Left ventricle myocardium inferior (tissue), 1 donor: ENCODE measurements around the gene EPHB1. TPM values are rescaled to one million over a fixed set of nuclear protein-coding genes. Genes with fewer than 3 reads are reported as not detected.

Experiments
- DNase-seq: peaks from one replicate; pipeline ENCODE4 v3.0.0-alpha.2; 2020
- H3K27ac ChIP-seq: fragments of 200-600 bp; replicated peaks from 2 replicates; pipeline ENCODE4 v1.8.0; 2021
- H3K27me3 ChIP-seq: fragments of 200-600 bp; 2 replicates; pipeline ENCODE4 v1.8.0; 2021; ENCODE audit warnings: low read depth
- H3K36me3 ChIP-seq: fragments of 200-600 bp; 2 replicates; pipeline ENCODE4 v1.8.0; 2021
- H3K4me1 ChIP-seq: fragments of 200-600 bp; 2 replicates; pipeline ENCODE4 v1.8.0; 2021
- H3K4me3 ChIP-seq: fragments of 200-600 bp; 2 replicates; pipeline ENCODE4 v1.8.0; 2021; ENCODE audit warnings: mild to moderate bottlenecking, moderate library complexity
- H3K9me3 ChIP-seq: fragments of 200-600 bp; replicated peaks from 2 replicates; pipeline ENCODE4 v1.8.0; 2021
- CTCF ChIP-seq: fragments of 200-600 bp; IDR thresholded peaks from 2 replicates; pipeline ENCODE4 v1.8.0; 2021; ENCODE audit warnings: antibody characterized with exemption, mild to moderate bottlenecking, borderline replicate concordance
- intact Hi-C: fragments of 100-400 bp; cut with micrococcal nuclease; formaldehyde crosslinking; loops from one replicate; pipeline ENCODE4 v1.11.0; 2022
- total RNA-seq: library from RNA; stranded (reverse); fragmentation: NEBNext Ultra II Directional; extraction: Animal tissue kit (Norgen Biotek cat#: 25700); gene quantifications from one replicate; pipeline ENCODE4 v1.2.1, GENCODE V29; 2021
- donor health status: DM: no; HTN: yes; CAD: no; lungs with severe emphysema.

EPHB1 gene
- total RNA-seq, 1 donor from 2014 or later = 1.3 TPM

- Histone ChIP-seq H3K27ac (no peak overlapping the region), H3K27me3 (peaks cover 3% of the 10 kb centered on the region), H3K4me3 (no peak overlapping the region), H3K36me3 (no peaks in the 10 kb centered on the region), H3K9me3 (peaks cover 9% of the 10 kb centered on the region), H3K4me1 (no peaks in the 10 kb centered on the region)
- DNase-seq = no peak
- intact Hi-C loops = no loop called here
- TF ChIP-seq CTCF = no peak
Observed at GRCh38 chr3:135009014-135009413, 214.0 kb downstream of the EPHB1 start.

GRCh38 chr3:135012101-135012500 is 217.0 kb downstream of the EPHB1 start:
- H3K27ac ChIP-seq = no peak overlapping the region
- no peak overlapping the region for H3K4me3 ChIP-seq
- peaks cover 3% of the 10 kb centered on the region for H3K27me3 ChIP-seq
- intact Hi-C loops = no loop called here
- H3K9me3 ChIP-seq = no peaks in the 10 kb centered on the region
- TF ChIP-seq CTCF = no peak
- no peak for DNase-seq
- H3K4me1 ChIP-seq = no peaks in the 10 kb centered on the region
- H3K36me3 ChIP-seq = no peaks in the 10 kb centered on the region

GRCh38 chr3:135013206-135013605 is 218.1 kb downstream of the EPHB1 start:
- Histone ChIP-seq H3K4me3 (no peak overlapping the region), H3K27me3 (peaks cover 3% of the 10 kb centered on the region), H3K9me3 (no peaks in the 10 kb centered on the region), H3K36me3 (no peaks in the 10 kb centered on the region), H3K4me1 (no peaks in the 10 kb centered on the region), H3K27ac (no peak overlapping the region)
- TF ChIP-seq CTCF = no peak
- DNase-seq = no peak
- intact Hi-C loops = no loop called here

GRCh38 chr3:135014566-135014965 is 219.5 kb downstream of the EPHB1 start:
- no peak for TF ChIP-seq CTCF
- intact Hi-C loops = no loop called here
- Histone ChIP-seq H3K4me1 (no peaks in the 10 kb centered on the region), H3K36me3 (no peaks in the 10 kb centered on the region), H3K4me3 (no peak overlapping the region), H3K27ac (no peak overlapping the region), H3K9me3 (no peaks in the 10 kb centered on the region), H3K27me3 (peaks cover 3% of the 10 kb centered on the region)
- no peak for DNase-seq

- H3K27me3 ChIP-seq = peaks cover 2% of the 10 kb centered on the region
- intact Hi-C loops = no loop called here
- H3K4me1 ChIP-seq = no peaks in the 10 kb centered on the region
- H3K9me3 ChIP-seq = no peaks in the 10 kb centered on the region
- no peak for TF ChIP-seq CTCF
- no peak for DNase-seq
- H3K27ac ChIP-seq = no peak overlapping the region
- H3K4me3 ChIP-seq = no peak overlapping the region
- no peaks in the 10 kb centered on the region for H3K36me3 ChIP-seq
Observed at GRCh38 chr3:135017003-135017893, 222.2 kb downstream of the EPHB1 start.
